Activated T-cell treated with anti-CD3 and anti-CD28 coated beads for 4 hours (primary cell): ENCODE data around the gene MYRIP.
"Not testable (repeated sequence)": the region's sequence is repeated elsewhere in the genome, so short reads cannot be mapped to it uniquely, and the experiment has no call there.

Experiments used
- DNase-seq: peaks from one replicate; pipeline ENCODE4 v3.0.0-alpha.2; 2020

MYRIP gene

DNA sequence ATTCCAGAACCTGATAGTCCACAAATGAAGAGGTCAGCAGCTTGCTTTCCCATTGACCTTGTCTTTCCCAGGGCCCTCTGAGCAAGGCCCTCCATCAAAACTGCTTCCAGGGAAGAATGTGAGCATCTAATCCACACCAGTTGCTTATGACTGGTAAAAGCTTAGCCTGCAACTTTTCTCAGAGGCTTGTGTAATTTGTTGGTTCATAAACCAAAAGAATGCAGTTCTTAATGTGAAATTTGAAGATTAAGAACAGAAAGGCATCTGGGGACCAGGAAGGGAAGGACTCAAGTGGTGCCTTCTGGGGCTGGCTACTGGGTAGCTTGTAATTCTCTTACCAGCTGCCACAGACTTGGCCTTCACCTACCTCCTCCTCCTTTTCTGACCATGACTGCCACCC, 439.2 kb downstream of the MYRIP start:
- no peak for DNase-seq

DNA sequence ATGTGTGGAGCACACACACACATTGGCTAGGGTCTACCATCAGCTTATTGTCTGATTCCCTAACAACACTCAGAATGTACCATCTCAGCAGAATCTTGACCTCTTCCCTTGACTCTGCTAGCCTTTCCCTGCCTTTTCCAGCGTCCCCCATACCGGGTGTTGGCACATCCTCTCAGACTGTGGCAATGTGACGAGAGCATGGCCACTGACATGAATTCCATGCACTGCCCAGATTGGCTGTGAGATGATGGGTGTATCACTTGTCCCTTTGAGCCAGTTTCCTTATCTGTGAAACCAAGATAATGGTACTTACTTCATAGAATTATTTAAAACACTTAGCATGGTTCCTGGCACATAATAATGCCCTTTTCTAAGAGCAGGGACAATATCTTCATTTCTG, 439.8 kb downstream of the MYRIP start:
- DNase-seq = no peak

DNA sequence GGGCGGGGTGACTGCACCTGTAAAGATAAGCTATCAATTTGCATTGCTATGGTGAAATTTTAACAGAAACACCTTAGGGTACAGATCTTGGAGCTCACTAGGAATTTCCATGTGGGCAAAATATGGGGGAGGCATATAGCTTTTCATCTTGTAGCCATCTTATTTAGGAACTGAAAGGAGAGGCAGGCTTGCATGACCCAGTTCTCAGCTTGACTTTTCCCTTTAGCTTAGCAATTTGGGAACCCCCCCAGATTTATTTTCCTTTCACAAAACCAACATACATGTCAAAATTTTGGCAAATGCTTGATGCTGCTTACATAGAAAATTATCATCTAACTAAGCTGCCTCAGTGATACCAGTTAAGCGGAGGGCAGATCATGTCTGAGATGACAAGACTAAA, 445.1 kb downstream of the MYRIP start:
- no peak for DNase-seq

DNA sequence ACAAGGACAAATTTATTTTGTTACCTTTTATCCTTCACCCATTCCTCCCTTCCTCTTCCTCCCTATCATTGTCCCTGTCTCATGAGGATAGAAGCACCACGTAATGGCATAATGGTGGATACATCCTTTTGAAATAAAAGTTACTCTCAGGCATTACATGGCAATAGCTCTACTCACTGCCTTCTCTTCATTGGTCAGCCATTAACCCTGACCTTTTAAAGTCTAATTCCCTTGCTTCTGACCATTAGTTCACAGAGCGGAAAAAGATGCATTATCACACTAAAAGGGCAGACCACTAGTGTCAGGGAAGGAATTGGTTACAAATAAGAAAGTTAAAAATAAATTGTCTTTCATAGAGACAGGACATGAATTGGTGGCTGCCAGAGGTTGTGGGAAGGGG, 445.5 kb downstream of the MYRIP start:
- no peak for DNase-seq

DNA sequence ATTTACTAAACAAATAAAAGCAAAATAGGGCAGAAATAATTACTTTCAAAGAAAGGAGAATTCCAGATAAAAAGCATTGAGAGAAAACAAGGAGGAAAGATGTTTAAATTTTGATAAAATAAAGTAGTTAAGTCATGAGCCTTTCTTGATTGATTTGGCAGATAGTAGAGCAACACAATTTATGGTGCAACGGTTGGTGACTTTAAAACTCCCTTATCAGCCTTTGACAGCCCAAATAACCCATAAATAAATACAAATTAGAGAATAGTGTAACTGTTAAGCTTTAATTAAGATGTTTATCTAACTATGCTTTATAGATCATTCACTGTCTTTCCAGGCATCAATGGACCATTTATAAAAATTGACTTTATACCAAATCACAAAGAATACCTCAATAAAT, 446.1 kb downstream of the MYRIP start:
- no peak for DNase-seq

DNA sequence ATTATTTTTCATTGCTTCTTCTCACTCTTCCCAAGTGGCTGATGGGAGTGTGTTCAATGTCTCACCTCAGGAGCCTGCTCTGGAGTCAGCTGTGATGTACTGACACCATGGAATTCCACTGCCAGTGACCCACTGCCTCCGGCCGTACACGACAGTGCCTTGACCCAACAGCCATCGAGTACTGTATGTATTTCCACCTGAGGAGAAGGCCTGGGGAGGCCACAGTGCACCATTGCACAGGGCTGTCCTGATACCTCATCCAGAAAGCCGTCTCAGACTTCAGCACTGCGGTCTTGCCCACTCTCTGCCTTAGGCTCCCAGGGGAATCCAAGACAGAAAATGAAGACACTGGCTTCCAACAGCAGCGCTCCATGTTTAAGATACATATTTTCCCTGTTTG, 448.7 kb downstream of the MYRIP start:
- DNase-seq = no peak

DNA sequence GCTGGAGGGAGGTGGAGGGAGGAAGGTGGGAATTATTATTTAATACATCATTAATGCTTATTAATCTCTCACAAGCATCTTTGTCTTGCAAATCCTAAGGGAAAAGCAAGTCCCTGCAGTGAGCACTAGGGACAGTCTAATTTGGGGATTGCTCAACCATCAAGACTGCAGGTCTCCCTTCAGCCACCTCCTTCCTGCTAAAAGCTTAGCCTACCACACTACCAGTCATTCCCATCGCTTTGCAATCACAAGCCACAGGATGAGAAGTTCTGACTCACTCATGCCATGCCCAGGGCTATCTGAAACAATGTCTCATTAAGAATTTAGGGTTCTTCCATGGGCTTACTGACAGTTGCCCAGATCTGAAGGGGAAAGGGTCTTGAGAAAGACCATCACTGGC, 449.1 kb downstream of the MYRIP start:
- no peak for DNase-seq

DNA sequence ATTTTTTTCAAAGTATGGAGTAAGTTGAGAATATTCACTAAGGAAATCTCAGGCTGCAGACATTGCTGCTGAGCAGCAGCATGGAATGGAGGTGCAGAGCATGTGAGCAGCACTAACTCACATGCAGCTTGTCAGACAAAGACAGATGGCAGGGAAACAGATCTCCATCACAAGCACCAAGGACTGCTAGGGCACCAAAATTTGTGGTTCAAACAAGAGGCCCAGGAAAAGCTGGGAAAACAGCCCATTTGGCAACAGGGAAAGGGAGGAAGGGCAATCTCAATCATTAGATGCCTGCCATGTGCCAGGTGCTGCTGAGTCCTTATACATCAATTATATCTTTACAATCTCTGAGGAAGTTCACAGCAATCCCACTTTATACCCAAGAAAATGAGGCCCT, 452.9 kb downstream of the MYRIP start:
- no peak for DNase-seq

DNA sequence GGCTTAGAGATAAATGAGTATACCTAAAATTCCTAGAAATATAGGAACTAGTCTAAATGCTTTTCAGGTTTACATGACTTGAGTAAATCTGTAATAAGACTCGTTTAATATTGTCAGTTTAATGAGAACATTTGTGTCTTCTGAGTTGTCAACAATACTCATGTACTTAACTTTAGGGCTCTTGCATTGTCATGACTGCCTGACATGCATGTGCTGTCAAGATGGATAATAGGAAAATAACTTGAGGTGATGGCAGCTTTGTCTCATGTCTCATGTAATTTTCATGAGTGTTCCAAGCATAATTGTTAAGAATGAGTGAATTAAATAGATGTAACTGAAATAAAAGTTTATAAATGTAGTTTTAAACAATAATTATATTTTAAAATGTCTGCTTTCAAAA, 455.0 kb downstream of the MYRIP start:
- DNase-seq = no peak

DNA sequence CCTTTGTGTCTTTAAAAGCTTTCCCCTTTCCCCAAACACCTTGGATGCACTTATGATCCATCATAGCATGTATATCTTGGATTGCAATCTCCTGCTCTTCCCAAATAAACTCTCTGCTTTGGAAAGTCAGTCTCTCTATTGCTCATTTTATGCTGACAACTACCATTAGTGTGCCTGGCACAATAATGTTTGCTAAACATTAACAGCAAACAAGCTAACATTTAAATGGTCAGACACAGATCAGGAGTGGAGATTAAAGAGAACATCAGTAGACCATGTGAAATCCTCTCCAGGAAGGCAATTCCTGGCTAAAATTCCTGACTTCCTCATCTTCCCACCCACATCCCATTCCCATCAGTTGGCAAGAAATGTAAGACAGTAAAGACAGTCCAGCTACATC, 455.8 kb downstream of the MYRIP start:
- no peak for DNase-seq

DNA sequence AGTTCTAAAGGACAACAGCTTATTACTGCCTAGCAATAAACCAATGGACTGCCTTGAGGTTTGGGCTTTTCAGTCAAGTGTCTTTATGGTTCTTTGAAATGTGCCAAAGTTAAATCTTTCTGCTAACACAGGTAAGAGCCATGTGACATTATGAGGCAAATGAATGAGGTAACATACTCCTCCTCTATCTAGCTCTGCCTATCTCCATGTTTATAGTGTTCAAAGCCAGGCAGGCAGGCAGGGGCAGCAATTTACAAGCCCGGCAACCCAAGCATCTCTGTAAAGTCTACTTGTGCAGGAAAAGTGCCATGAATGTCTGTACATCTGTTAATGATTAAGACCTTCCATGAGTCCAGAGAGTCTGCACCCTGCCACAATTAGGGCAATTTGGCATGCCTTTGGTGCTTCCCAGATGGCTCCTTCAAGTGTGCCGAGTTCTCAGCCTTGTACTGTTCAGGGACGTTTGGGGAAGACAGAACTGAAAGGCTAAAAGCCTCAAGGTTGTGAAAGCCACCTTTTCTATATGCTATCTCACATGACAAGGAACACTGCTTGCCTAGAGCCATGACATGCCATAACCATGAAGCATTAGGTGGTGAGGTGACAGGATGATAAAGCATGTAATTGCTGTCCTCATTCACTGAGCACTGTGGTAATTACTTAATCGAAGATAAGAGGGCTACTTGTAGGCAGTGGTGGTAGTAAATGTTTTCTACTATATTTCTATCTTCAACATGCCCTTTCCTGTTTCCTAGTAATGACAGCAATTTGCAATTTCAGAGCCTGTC, 458.7 kb downstream of the MYRIP start:
- DNase-seq = no peak

DNA sequence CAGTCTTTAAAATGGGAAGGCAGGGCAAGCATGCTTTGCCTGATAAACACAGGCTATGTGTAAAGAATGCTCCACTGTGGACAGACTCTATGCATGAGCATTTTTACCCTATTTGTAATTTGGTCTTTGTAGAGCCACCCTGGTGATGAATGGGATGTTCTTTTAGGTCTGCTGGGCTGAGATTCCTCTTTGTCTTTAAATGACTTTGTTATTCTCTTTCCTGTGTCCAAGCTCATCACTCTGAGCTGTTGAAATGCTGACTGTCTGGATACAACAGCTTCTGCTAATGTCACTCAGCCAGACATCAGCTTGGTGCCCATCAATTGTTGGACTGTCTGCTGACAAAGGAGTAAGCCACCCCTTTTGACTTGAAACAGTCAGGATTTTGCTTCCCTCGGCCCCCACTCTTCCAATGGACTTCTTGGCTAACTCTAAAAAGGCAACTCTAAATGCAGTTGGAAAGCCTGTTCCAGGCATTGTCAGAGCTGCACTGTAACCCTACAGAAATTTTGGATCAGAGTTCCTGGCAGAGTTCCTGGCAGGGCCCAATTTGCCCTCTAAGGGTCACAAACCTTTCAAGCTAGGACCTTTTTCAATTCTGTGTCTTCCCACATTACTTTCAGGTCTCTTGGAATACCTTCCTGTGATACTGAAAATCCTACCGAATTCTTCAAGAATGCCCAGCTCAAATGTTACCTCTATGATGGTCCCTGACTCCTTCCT, 459.6 kb downstream of the MYRIP start:
- no peak for DNase-seq

DNA sequence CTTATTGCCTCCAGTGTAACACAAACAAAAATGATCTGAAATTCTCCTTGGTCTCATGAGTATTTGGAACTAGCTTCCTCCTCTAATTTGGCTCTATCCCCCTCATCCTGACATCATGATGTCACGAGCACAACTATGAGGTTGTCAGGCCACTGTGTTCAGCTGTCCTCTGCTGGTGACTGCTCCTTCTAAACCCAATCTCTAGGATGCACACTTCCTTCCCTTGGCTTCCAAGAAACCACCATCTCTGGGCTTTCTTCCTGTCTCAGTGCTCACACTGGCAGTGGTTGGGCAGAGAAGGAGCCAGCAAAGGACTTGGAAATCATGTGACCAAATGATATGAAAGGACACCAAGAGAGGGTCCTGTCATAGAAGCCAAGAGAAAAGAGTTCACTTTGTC, 469.4 kb downstream of the MYRIP start:
- no peak for DNase-seq

DNA sequence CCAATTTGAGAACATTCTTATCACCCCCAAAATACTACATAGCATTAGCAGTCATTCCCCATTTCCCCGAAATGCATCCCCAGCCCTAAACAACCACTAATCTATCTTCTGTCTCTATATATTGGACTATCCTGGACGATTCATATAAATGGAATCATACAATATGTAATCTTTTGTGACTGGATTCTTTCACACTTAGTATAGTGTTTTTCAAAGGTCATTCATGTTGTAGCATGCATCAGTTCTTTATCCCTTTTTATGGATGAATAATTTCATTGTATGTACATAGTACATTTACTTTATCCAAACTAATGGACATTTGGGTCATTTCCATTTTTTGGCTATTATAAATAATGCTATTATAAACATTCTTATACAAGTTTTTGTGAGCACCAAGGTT, 472.6 kb downstream of the MYRIP start:
- DNase-seq = no peak

DNA sequence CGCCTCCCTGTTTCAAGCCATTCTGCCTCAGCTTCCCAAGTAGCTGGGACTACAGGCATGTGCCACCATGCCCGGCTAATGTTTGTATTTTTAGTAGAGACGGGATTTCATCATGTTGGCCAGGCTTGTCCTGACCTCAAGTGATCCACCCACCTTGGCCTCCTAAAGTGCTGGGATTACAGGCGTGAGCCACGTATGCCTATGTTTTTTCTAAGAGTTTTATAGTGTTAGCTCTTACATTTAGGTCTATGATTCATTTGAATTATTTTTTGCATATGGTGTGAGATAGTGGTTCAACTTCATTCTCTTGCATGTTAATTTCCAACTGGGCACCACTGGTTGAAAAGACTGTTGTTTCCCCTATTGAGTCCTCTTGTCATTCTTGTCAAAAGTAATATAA, 473.6 kb downstream of the MYRIP start:
- DNase-seq = not testable (repeated sequence)

DNA sequence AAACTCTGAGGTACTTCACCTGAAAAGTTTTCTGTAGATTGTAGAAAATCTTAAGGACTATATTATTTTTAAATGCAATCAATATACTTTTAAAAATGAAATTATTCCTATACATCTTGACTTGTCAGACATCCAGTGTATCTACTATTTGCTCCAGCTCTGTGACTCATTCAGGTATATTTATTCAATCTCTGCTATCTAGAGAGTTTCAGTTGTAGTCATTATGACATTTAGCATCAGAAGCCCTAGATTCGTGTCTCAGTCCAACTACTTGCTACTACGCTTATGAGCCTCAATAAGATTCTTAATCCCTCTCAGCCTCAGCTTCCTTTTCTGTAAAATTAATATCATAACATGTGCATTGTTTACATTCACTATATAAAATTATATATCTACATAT, 477.8 kb downstream of the MYRIP start:
- no peak for DNase-seq

DNA sequence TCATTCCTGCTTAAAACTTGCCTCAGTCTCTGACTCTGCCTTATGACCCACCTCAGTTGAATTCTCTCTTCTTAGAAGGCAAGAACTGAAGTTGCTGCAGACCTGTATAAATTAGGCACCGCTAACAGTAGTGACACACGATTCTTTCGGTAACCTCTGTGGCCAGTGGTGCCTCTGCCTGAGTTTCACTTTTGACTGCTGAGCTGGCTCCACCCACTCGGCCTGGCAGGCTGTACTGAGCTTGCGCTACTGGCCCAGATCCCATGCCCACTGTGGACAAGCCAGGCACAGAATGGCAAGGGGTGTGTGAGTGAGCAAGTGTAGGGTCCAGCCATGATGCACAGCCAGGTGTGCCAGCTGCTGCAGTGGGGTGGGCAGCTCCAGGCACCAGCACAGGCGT, 481.0 kb downstream of the MYRIP start:
- no peak for DNase-seq

DNA sequence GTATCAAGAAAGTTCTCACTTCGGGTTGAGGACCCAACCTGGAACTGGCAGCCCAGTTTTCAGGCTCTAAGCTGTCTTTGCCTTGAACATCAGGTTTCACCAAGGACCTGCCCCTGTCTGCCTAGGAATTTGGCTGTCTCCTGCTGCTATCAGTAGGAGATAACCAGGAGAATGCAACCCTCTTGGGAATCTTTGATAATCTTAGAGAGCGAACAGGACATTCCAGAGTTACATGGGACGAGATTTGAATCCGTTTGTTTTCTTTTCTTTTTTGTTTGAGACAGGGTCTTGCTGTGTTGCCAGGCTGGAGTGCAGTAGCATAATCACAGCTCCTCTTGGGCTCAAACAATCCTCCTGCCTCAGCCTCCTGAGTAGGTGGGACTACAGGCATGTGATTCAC, 482.1 kb downstream of the MYRIP start:
- DNase-seq = no peak

DNA sequence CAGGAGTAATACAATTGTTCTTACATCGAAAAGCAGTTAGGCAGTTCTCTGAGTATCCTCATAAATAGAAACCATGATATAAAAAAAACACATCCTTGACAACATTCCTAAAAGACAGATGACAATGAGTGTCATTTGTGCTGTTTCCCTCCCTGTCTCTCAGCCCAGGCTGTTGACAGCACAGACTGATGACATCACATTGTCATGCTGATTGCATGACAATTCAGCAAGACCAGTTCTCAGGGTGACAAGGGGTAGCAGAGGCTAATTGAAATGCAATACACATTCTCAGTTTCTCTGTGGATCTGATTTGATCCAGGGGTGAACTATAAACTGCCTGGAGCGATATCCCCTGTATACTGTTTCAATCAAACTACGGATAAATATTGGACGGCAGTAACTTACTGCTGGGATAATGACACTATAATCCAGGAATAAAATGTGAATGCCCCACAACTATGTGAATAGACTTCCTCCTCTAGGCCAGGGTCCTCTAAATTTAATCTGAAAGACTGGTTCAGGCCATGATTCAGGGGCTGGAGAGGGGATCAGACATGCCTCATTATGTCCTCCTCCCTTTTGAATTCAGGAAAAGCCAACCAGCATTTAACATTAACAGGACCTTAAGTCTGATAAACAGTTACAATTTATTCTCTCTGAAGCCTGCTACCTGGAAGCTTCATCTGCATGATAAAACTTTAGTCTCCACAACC, 483.4 kb downstream of the MYRIP start:
- DNase-seq = no peak

DNA sequence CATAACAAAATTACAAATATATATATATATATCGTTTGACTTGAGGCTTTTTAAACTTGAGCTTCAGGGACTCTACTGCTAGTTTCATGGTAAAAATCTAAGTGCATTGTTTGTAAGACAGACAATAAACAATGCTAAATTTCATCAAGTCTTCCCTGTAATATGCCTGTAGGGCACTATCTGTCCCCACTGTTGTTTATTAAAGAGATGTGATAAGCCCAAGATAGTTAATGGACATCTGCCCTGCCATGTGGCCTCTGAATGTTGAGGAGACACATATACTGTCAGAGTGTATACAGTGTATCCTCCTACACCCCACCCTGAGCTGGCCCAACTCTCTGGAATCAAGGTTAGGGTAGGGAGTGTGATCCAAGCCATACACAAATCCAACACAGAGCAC, 485.0 kb downstream of the MYRIP start:
- DNase-seq = no peak

DNA sequence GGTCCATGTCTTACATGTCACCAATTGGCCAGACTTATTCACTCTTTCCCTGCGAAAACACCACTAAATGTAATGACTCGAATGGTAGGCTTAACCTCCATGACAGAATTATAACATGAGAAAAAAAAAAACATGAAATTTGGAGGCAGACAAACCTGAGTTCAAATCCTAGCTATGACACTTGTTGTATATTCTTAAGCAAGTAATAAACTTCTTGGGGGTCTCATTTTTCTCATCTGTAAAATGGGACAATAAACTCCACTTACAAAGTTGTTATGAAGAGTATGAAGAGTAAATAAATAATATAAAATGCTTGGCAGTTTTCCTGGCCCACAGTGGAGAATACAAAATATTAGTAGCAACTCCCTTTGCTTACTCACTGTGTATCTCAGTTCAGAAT, 488.7 kb downstream of the MYRIP start:
- no peak for DNase-seq

DNA sequence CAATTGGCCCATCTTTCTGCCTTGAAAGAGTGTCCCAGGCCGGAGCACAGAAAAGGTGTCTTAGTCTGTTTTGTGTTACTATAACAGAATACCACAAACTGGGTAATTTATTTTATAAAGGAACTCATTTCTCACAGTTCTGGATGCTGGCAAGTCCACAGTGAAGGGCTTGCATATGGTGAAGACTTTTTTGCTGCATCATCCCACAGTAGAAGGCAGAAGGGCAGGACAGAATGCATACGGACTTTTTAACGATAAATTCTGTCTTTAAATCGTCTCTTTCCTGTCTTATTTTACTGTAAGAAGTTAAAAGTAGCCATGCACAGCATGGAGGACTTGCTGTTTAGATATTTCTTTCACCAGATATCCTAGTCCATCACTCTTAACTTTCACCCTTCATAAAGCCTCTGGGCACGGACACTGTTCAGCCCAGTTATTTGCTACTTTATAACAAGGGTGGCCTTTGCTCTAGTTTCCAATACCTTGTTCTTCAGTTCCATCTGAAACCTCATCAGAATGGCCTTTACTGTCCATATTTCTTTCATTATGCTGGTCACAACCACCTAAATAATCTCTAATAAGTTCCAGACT, 489.8 kb downstream of the MYRIP start:
- DNase-seq = no peak

DNA sequence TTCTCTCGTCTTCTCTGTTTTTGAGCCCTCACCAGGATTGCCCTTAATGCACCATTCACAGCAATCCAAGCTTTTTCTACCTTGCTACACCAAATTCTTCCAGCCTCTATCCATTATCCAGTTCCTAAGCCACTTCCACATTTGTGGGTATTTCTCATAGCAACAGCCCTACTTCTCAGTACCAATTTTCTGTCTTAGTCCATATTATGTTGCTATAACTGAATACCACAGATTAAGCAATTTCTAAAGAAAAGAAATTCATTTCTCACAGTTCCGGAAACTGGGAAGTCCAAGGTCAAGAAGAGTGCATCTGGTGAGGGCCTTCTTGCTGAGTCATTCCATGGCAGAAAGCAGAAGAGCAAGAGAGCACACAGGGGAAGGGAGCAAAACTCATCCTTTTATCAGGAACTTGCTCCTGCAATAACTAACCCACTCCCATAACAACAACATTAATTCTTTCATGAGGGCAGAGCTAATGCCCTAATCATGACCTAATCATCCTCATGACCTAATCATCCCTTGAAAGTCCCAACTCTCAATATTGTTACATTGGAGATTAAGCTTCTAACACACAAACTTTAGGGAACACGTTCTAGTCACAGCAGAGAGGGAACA, 490.4 kb downstream of the MYRIP start:
- no peak for DNase-seq
